Coronary artery (tissue), 2 donors: ENCODE results near the gene TERC.
A peak's percentile ranks its signal among the peaks of the same experiment; 100 is the strongest.

Source experiments
- DNase-seq: peaks from one replicate; pipeline ENCODE4 v3.0.0-alpha.2; 2017; ENCODE audit warnings: low spot score
- H3K27ac ChIP-seq, 2 donors: fragments of 200-600 bp; sonication (generic); one replicate each; pipeline ENCODE4 v1.5.1; 2016 to 2019
- H3K4me3 ChIP-seq: fragments of 200-600 bp; sonication (generic); 2 replicates; pipeline ENCODE4 v1.5.1; 2016; ENCODE audit warnings: mild to moderate bottlenecking, moderate library complexity
- CTCF ChIP-seq: fragments of 200-600 bp; sonication (generic); IDR thresholded peaks from one replicate; pipeline ENCODE4 v1.5.1; 2019; ENCODE audit warnings: antibody characterized with exemption

The TERC gene

GRCh38 chr3:169769287-169770181 is 4.7 kb upstream of the TERC start, which contains the start of gene ACTRT3:
Gene ACTRT3 (minus strand): TSS chr3:169769561. CDS start chr3:169769520, 41 bp downstream.
- peak within 1 kb of the TSS; percentile 78 to 93 for H3K27ac ChIP-seq
- peak; percentile 77 for DNase-seq
- TF ChIP-seq CTCF, result no peak
- H3K4me3 ChIP-seq, result peak within 1 kb of the TSS; percentile 78

- Histone ChIP-seq H3K27ac (peak overlapping the region; percentile 96 to 97), H3K4me3 (peak overlapping the region; percentile 81)
- TF ChIP-seq CTCF, result no peak
- DNase-seq, result peak; percentile 88
These were observed 463 bp downstream of the TERC start for GRCh38 chr3:169764312-169764881.

- Histone ChIP-seq H3K4me3 (no peak overlapping the region), H3K27ac (no peak overlapping the region)
- DNase-seq, result no peak
- no peak for TF ChIP-seq CTCF
These were observed 4.4 kb downstream of the TERC start for GRCh38 chr3:169760479-169760878.

- TF ChIP-seq CTCF, result no peak
- H3K27ac ChIP-seq, result no peak overlapping the region
- no peak overlapping the region for H3K4me3 ChIP-seq
- DNase-seq, result no peak
These were observed 5.6 kb downstream of the TERC start for GRCh38 chr3:169759256-169759655.

GRCh38 chr3:169758359-169758994 is 6.4 kb downstream of the TERC start:
- no peak for DNase-seq
- Histone ChIP-seq H3K27ac (no peak overlapping the region), H3K4me3 (no peak overlapping the region)
- no peak for TF ChIP-seq CTCF

GRCh38 chr3:169755488-169755887 is 9.4 kb downstream of the TERC start:
- no peak for DNase-seq
- TF ChIP-seq CTCF, result no peak
- no peak overlapping the region for H3K4me3 ChIP-seq
- H3K27ac ChIP-seq, result no peak overlapping the region
